Stimulated activated CD8-positive, alpha-beta memory T cell treated with anti-CD3 and anti-CD28 coated beads, Interleukin-7, amount 100 ng/mL, for 4 hours (primary cell): ENCODE measurements around the gene ATP10A.

ENCODE experiments used
- DNase-seq, 2 donors: peaks; one replicate each; pipeline ENCODE4 v3.0.0-alpha.2; 2020; ENCODE audit warnings: low read depth in 2 of 2

The ATP10A gene

GRCh38 chr15:25738171-25738965 is 124.8 kb downstream of the ATP10A start:
- no peak for DNase-seq

DNA sequence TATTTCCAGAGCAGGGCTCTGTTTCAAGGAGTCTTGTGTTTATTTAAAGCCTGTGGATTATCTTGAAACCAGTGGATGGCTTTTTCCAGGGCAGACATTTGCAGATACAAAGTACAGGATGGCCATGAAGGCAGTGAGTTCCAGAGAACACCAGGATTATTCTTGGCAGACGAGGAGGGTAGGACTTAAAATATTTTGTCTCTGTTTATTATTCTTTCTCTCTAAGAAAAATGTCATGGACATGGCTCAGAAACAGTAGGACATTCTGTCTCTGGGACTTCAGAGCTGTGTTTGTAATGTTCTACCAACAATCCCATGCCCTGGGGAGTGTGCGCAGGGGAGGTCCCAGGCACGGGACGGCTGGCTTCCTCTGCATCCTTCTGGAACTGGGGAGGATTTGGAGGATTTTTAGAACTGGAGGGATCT is 125.9 kb downstream of the ATP10A start:
- DNase-seq: no peak

GRCh38 chr15:25736461-25736860 is 126.7 kb downstream of the ATP10A start:
- DNase-seq: no peak

DNA sequence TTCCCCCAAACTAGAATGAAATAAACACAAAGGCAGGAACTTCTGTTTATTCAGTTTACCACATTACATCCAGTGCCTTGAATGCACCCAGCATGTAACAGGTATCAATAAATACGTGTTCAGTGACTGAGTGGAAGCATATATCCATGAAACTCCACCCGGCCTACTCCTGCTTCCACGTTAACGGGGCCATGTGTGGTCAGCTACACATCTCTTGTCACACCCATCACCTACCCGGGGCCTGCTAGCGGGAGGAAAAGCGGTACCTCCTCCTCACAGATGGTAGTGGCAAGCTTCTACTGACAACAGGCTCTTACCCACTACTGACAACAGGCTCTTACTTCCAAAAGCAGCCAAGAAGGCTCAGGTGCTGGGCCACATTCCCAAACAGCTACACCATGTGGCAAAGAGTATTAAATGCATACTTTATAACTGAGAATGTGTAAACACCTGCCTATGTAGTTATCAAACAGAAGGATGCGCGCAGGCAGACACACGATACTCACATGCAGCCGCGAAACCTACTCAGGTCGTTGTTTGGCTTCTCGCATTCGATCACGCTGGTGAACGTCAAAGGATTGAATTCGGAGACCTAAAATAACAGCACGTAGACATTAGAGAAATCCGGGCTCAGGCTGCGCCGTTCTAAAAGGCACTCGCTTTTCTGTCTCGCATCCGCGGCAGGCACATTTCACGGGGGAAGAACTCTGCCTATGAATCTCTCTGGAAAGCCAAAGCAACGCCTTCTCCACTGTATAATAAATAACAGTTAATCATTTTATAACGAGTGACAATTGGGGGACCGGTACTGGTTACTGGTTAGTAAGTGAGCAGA is 127.4 kb downstream of the ATP10A start:
- no peak for DNase-seq

GRCh38 chr15:25734680-25735355 is 128.3 kb downstream of the ATP10A start:
- no peak for DNase-seq

DNA sequence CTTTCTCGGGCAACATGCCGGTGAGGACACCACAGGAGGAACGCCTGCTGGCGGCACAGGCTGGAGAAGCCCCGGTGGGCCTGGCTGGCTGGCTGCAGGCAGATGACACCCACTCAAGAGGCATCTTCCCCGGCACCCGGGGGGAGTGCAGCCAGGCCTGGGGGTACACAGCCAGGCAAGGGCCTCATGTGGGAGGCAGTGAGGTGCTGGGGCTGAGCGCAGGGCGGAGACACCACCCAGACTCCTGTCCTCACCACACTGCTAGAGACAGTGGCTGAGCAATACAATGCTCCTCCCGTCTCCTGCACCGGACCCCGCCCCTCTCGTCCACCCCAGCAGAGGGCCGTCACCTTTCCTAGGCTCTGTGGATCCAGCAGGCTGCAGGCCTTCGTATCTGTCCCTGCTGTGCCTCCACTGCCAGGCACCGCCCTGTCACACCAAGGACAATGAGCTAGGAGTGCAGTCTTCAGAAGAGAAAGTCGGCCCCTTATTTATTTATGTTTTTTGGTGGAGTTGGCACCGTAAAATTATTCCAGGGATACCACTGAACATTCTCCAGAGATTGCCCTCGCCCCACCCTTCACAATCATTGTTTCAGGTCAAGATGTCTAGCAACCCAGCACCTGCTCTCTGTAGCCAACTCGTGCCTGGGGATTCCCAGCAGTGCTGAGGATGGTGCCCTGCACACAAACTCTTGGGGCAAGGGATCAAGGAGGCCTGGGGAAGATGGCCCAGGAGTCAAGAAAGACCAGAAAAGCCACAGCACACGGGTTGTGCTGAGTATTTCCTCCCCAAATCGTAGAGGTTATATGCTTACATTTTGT is 129.1 kb downstream of the ATP10A start:
- DNase-seq: no peak

GRCh38 chr15:25733036-25733855 is 129.9 kb downstream of the ATP10A start:
- no peak for DNase-seq

GRCh38 chr15:25732191-25732590 is 130.9 kb downstream of the ATP10A start:
- no peak for DNase-seq

DNA sequence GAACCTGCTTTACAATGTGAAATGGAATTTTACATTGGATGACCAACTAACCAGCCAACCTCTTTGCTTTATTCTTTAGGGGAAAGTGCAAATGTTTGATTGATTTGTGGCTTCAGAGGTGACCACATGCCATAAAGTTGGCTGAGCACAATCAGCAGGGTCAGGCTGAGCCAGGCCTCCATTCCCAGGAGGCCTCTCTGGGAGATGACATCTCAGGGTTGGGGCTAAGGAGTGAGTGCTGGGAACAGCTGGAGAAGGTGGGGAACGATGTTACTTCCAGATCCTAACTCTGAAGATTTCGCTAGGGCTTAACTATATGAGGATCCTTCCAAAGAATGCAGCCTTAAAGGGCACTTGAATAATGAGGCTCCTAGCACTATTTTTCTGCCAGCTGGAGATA is 131.7 kb downstream of the ATP10A start:
- no peak for DNase-seq

GRCh38 chr15:25730918-25731317 is 132.2 kb downstream of the ATP10A start:
- no peak for DNase-seq

- no peak for DNase-seq
Observed at GRCh38 chr15:25728816-25729215, 134.3 kb downstream of the ATP10A start.

DNA sequence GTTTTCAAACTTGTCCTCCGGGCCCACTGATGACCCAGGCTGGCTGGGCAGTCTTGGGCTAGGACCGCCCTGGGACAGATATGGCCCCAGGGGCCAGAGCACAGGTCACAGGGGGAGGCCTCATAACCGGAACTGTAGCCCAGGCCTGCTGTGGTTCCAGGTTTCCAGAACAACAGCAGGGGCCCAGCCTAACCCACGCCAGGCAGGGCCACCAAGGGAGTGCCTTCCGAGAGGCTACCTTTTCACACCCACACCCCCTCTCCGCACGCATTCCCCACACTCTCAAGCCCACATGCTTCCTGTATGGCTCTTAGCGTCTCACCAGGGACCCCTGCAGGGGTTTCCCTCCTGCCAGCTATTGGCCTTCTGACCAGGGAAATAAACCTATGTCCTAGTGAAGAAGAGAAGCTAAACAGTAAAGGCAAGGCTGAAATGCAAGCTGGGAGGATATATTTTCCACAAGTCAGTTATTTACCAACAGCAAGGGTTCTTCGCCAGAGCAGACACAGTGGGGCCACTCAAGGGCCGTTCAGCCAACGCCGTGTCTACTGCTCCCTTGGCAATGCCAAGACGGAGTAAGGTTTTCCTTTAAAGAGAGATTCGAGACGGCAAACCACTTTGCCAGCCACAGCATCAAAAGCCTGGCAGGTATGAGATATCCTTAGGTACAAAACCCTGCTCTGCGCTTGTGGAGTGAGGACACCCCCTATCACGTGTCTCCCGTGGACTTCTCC is 135.1 kb downstream of the ATP10A start:
- DNase-seq: no peak

DNA sequence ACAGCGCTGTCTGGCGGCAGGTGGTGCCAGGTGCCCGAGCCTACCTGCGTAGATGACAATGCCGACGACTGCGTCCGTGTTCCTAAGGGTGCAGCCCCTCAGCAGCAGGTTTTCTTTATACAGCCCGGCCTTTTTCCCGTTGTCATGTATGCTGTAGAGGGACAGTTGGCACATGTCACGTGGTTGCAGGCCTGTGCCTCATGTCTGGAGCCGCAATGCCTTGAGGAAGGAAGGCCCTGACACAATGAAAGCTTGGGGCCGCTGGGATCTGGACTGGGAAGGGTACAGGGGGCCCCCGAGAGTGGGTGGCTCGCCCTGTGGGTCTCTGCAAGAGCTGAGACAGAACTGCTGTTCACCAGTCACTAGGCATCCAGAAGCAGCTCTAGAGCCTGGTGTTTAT is 136.0 kb downstream of the ATP10A start:
- DNase-seq: no peak

- no peak for DNase-seq
Observed at GRCh38 chr15:25725758-25726157, 137.4 kb downstream of the ATP10A start.

- no peak for DNase-seq
Observed at GRCh38 chr15:25724899-25725298, 138.2 kb downstream of the ATP10A start.

DNA sequence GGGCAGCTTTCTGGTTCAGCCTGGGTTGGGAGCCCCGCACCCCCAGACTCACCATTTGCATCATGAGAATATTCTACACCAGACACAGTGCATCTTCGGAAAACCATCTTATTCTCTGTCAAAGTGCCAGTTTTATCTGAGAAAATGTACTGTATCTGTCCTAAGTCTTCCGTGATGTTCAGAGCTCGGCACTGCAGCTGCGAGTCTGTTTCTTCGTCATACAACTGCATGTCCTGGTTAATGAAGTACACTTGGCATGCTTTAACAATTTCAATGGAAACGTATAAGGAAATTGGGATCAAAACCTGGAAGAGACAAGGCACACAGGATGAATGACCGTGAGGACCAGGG is 141.5 kb downstream of the ATP10A start:
- DNase-seq: no peak

DNA sequence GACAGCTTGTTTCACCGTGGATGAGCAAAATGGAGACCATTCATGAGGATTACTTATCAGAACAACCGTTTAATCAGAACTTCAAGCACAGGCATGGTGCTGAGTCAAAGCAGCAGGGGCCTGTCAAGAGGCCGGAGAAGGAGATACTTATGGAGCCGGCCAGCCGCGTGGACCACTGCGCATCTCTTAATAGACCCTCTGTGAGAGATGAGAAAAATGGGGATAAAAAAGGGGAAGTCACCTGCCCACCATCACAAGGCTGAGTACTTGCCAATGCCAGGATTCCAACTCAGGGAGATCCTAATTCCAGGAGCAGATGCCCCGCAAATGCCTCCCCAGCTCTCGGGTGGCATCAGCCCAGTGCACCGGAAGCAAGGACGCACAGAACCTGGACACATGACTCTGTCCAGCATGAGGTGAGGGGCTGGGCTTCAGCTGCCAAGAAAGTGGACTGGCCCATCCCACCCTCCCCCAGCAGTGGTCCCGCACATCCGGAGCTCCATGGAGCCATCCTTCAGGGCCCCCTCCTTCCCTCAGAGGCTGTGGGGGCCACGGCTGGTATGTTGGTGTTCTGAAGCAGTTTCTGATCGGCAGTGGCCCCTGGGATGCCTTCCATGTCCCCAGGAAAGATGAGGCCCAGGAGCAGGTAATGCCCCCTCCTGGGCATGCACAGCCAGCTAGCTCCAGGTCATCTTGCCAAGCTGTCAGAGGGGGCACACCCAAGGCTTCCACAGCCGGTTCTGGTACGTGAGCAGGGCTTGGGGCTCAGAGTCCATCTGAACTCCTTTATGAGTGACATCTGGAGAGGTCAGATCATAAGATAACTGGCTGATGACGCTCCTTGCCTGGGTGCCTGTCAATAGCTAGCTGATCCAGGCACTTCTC is 143.8 kb downstream of the ATP10A start:
- no peak for DNase-seq

DNA sequence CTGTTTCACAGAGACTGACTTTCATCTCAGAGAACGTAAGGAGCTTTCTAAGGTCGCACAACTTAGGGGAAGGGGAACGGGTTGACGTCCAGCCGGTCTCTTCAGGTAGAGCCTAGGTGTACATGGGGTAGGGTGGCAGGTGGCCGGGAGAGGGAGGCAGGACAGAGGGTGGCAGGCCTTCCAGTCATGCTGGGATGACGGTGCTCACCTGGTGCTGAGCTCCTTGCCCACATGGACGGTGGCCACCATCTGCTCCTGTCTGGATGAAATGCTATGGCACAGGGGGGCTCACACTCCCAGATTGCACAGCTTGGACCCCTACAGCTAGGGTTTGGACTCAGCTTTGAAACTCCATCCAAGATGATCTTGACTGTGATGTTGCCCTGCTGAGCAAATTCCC is 144.5 kb downstream of the ATP10A start:
- DNase-seq: no peak

DNA sequence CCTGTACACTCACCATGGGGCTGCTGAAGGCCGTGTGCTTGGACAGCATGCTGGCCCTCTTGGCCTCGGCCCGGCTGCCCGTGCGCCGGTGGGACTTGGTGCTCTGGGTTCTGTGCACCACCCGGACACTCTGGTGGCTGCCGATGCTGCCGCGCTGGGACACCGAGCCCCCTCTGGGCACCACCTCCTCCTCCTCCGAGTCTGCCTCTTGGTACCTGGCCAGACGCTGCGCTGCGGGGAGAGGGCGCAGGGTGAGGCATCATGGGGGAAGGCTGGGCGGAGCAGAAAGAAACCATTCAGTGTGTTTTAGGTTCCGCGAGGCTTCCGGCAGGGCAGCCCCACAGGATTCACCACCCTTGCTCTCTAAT is 145.0 kb downstream of the ATP10A start:
- no peak for DNase-seq
